Muscle of back (tissue), 11 donors: ENCODE data around the gene CASZ1. TPM values are rescaled to one million over a fixed set of nuclear protein-coding genes. Genes with fewer than 3 reads are reported as not detected.

Experiments
- DNase-seq, 3 donors: peaks; one replicate each; pipeline versions ENCODE4 v3.0.0 to v3.0.0-alpha.2; 2013
- polyA plus RNA-seq, 10 donors: library from polyadenylated mRNA; unstranded; fragments of 120-200 nt; gene quantifications; one replicate each; pipeline ENCODE4 v1.2.1, GENCODE V29; 2013; ENCODE audit not compliant: insufficient read length in 10 of 10

Gene CASZ1
- polyA plus RNA-seq, 10 donors, result 28.3 to 57.9 (median 43.4) TPM

DNA sequence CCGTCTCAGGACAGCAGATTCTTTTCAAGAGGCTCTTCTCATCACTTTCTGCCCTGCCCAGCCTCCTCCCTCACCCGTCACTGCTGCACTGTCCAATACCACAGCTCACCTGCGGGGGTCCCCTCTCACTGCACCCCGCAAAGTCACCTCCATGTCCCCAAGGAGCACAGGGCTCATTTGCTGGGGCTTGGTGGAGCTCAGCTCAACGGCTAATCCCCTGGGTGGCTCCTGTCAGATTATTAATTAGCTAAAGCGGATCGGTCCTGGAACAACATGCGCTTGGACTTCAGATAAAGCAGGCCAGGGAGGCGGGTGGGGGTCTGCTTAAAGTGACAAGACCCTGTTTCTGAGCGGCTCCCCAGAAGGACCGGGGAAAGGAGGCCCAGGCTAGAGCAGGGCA lies 43.1 kb downstream of the CASZ1 start:
- DNase-seq, result no peak

- DNase-seq, result no peak
These were observed 44.8 kb downstream of the CASZ1 start for GRCh38 chr1:10751561-10752085.

- DNase-seq, result no peak
These were observed 45.3 kb downstream of the CASZ1 start for GRCh38 chr1:10751160-10751559.

- DNase-seq, result no peak
These were observed 50.5 kb downstream of the CASZ1 start for GRCh38 chr1:10745886-10746455.

DNA sequence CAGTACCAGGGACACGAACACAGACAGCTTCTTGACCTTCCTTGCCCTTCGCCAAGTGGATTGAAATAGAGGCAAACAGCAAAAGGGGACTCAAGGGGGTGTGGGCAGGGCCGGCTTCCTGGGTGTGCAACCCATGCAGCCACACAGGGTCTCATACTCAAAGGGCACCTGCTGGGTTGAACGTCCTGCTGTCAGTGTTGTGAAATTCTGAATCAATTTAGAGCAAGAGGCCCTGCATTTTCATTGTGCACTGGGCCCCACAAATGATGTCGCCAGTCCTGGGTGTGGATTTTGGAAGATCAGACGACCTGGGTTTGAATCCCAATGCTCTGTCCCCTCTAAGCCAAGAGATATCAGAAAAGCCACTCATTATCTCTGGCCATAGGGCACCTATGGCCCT lies 51.1 kb downstream of the CASZ1 start:
- DNase-seq, result no peak

- DNase-seq, result no peak
These were observed 51.7 kb downstream of the CASZ1 start for GRCh38 chr1:10744654-10745238.

DNA sequence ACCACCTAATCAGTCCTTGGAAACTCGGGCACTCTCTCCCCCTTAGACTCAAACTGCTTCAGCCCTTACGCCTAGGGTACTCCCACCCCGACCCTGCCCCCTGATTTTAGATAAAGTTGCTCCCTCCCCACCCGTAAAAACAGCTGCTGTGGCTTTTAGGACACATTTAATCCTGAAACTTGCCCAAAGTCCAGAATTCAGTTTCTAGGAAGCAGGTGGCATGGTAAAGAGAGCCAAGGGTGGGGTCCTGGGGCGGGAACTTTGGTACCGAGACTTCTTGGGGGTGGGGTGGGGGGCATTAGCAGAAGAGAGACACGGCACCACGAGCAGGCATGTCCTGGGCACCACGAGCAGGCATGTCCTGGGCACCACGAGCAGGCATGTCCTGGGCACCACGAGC lies 52.4 kb downstream of the CASZ1 start:
- DNase-seq, result no peak

DNA sequence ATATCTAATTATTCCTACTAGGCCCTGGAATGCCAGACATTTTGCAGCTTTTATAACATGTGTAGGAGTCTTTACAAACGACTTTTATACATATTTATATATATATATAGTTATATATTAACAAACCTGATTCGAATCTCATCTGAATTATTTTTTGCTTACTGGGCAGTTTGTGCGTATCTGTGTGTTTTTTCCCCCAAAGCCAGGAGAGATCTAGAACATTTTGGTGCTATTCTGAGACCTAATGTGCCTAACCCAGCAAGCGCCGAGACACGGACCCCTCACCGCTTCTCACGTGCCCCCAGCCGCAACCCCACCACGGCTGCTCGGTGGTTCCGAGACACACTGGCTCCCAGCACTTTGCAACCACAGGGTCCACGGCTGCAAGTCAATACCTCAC lies 54.8 kb downstream of the CASZ1 start:
- no peak for DNase-seq

- no peak for DNase-seq
These were observed 56.3 kb downstream of the CASZ1 start for GRCh38 chr1:10740123-10740522.

GRCh38 chr1:10739589-10739988 lies 56.9 kb downstream of the CASZ1 start:
- no peak for DNase-seq

GRCh38 chr1:10738061-10739058 lies 58.1 kb downstream of the CASZ1 start:
- no peak for DNase-seq

DNA sequence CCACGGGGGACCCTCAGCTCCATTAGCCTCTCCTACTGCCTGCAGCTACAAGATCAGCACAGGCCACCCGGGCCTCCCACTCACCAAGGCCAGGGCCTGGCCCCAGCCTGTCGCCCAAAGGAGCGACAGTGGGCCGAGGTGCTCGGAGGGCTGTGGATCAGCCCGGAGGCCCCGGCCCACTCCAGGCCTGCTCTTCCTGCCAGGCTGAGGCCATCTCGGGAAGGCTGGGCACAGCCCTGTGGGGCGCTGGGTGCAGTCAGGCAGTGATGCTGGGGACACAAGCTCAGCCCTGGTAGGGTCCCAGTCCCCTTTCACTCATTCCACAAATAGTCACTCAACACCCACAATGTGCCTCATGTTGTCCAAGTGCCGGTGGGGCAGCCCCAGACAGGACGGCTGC lies 58.8 kb downstream of the CASZ1 start:
- no peak for DNase-seq

GRCh38 chr1:10736634-10737586 lies 59.5 kb downstream of the CASZ1 start:
- DNase-seq, result no peak

- no peak for DNase-seq
These were observed 60.7 kb downstream of the CASZ1 start for GRCh38 chr1:10735563-10736305.

- DNase-seq, result no peak
These were observed 61.4 kb downstream of the CASZ1 start for GRCh38 chr1:10734962-10735544.

DNA sequence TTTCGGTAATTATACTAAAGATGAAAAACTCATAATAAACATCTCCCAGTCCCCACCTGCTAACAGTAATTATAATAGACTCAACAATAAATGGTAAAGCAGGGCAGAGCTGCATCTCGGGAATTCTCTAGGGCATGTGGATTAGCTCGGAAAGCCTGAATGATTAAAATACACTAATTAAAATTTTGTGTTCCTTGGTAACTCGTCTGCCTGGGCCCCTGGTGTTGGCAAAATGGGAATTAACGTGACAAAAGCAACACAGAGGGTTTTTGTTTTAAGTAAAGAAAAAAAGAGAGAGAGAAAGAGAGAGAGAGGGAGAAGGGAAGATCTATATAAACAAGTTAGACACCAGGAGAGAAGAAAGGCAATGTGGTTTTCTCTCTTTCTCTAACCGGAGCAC lies 62.1 kb downstream of the CASZ1 start:
- DNase-seq, result no peak

DNA sequence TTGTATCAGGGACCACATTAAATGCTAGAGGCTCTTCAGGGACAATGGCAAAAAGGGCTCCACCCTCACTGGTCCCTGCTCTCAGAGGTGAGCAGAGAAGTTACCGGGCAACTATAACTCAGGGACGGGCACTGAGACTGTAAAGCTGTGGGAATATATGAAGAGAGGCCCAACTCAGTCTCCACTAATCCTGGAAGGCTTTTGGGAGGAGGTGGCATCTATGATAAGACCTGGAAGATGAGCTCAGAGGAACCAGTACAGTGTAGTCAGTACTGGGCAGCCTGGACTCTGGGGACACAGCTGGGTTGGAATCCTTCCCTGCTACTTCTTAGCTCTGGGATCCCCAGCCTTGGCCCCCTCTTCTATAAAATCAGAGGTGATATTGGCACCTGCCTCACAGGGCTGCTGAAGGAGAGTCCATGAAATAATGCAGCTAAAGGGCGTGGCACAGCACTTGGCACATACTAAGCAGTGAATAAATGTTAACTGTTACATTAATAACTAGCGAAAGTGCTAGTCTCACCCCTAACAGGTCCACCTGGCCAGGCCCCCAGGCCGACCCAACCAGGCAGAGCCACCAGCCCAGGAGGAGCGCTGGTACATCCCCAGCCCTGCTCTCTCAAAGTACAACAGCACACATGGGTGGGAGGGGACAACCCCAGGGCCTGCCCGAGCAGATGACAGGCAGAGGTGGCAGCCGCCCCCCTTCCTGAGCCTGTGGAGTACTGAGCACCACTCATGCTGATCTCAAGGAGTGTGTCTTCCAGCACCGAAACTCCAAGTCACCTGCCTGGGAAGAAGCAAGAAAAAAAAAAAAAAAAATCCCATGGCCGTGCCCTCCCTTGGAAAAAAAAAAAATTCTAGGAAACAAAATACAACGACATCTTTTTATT lies 62.7 kb downstream of the CASZ1 start:
- DNase-seq, result no peak

GRCh38 chr1:10730985-10731384 lies 65.5 kb downstream of the CASZ1 start:
- peak in 1 of 3 donors; percentile 66 for DNase-seq
